ENCODE results near the gene DNMT1.
"Not testable (repeated sequence)": the region's sequence is repeated elsewhere in the genome, so short reads cannot be mapped to it uniquely, and the experiment has no call there.

DNMT1 gene

DNA sequence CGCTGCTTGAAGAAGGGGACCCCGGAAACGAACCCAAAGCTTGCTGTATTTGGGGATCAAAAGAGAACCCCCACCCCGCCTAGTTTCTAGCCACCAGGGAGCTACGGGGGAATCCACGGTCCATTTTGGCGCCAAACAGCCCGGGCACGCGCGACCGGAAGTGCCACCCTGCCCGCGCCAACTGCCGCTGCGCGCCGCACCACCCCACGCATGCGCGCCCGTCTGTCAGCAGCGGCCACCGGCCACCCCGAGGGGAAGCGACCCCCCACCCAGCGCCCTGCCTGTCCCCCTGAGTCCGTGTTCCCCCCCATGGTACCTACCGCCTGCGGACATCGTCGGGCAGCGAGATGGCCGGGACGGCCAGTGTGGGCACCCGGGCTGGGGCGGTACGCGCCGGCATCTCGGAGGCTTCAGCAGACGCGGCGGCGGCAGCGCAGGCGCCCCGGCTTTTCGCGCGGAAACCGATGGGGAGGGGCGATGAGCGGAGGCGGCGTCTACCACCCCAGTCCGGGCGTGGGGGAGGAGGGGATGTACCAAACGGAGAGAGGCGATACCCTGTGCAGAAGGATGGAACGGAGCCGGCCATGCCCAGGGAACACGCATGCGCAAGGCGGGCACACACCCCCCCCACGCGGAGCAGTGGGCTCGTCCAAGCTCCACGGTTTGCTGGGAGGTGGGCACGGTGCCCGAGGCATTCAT, at the start of gene DNMT1:
TSS of gene DNMT1 (minus strand) at position 454 of the 699 bp plus-strand sequence. CDS start at position 400, 54 bp downstream.
- H3K9me3 Mint-ChIP-seq: peaks cover 5% of the 10 kb centered on the region
- peaks cover 52% of the 10 kb centered on the region for H3K4me1 Mint-ChIP-seq
- ATAC-seq: peak; percentile 97
- H3K4me3 Mint-ChIP-seq: peak within 1 kb of the TSS; percentile 99
- no peaks in the 10 kb centered on the region for H3K27me3 Mint-ChIP-seq
- peak within 1 kb of the TSS; percentile 85 for H3K27ac Mint-ChIP-seq
- peaks cover 4% of the 10 kb centered on the region for H3K36me3 Mint-ChIP-seq

DNA sequence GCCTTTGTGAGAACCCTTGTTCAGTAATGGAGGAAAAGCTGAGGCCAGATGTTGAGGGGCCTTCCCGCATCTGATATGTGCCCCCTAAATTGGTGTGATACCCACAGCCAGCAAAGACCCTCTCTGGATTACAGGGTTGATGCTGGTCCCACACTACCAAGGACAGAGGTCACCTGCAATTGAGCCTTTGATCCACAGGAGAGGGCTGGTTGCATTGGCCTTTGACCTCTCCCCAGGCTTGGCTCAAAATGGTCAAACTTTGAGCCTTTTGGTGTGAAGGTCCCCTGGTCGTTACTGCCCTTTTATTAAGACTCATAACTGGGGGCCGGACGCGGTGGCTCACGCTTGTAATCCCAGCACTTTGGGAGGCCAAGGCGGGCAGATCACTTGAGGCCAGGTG, 48.9 kb upstream of the DNMT1 start:
- no peak for ATAC-seq
- Mint-ChIP-seq H3K27ac (no peak overlapping the region), H3K36me3 (no peaks in the 10 kb centered on the region), H3K27me3 (no peaks in the 10 kb centered on the region), H3K4me1 (peaks cover 67% of the 10 kb centered on the region), H3K4me3 (no peak overlapping the region), H3K9me3 (no peaks in the 10 kb centered on the region)

DNA sequence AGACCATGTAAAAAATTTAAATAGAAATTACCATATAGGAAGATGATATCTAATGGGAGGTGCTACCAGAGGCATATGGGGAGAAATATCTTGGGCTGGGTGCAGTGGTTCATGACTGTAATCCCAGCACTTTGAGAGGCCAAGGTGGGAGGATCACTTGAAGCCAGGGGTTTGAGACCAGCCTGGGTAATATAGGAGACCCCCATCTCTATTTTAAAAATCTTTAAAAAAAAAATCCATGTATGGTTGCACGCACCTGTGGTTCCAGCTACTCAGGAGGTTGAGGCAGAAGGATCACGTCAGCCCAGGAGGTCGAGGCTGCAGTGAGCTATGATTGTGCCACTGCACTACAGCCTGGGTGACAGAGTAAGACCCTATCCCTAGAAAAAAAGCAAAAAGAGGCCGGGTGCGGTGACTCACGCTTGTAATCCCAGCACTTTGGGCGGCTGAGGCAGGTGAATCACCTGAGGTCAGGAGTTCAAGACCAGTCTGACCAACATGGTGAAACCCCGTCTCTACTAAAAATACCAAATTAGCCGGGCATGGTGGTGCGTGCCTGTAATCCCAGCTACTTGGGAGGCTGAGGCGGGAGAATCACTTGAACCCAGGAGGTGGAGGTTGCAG, 47.2 kb upstream of the DNMT1 start:
- H3K36me3 Mint-ChIP-seq, H3K4me3 Mint-ChIP-seq, H3K9me3 Mint-ChIP-seq, ATAC-seq, H3K27ac Mint-ChIP-seq, H3K27me3 Mint-ChIP-seq: not testable (repeated sequence)
- peaks cover 63% of the 10 kb centered on the region for H3K4me1 Mint-ChIP-seq

DNA sequence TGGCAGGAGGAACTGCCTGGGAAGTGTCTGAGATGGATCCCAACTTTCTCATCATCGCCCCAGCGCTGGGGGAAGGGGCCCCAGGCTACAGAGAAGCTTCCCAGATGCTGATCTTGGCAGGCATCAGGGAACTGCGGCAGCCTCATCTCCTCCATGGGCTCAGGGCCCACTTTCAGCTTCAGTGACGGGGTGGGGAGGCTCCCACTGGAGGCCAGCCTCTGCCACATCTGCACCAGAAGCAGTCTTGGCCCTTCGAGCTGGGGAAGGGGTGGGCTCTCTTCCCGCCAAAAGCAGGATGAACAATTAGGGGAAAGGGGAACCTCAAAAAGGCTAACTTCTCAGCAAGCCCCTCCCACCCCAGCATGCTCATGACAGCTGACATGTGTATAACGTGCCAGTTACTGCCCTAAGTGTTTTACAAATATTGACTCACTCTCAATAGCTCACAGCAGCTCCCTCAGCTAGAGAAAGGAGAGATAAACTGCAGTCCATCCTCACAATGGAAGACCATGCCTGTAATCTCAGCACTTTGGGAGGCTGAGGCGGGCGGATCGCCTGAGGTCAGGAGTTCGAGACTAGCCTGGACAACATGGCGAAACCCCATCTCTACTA, 43.5 kb upstream of the DNMT1 start:
- ATAC-seq: no peak
- no peaks in the 10 kb centered on the region for H3K36me3 Mint-ChIP-seq
- no peak overlapping the region for H3K4me3 Mint-ChIP-seq
- H3K9me3 Mint-ChIP-seq: no peaks in the 10 kb centered on the region
- H3K4me1 Mint-ChIP-seq: peaks cover 64% of the 10 kb centered on the region
- peak overlapping the region; percentile 76 for H3K27ac Mint-ChIP-seq
- H3K27me3 Mint-ChIP-seq: no peaks in the 10 kb centered on the region

DNA sequence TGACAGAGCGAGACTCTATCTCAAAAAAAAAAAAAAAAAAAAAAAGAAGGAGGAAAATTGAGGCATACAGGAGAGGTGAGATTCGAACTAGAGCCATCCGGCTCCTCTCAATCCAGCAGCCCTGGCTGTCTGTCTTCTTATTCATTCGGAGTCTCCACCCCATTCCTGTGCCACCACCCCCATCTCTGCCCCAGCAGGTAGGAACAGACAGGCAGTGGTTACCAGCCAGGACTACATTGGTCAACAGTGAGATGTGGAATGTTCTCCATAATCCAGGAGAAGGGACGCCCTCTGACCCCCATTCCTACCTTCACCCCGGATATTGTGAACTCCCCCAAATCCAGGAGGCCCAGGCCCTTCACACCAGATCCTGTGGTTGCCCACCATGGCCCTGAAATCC, 42.9 kb upstream of the DNMT1 start:
- Mint-ChIP-seq H3K4me1 (peaks cover 63% of the 10 kb centered on the region), H3K36me3 (no peaks in the 10 kb centered on the region), H3K4me3 (no peak overlapping the region), H3K9me3 (no peaks in the 10 kb centered on the region), H3K27ac (peak overlapping the region; percentile 76), H3K27me3 (no peaks in the 10 kb centered on the region)
- no peak for ATAC-seq

DNA sequence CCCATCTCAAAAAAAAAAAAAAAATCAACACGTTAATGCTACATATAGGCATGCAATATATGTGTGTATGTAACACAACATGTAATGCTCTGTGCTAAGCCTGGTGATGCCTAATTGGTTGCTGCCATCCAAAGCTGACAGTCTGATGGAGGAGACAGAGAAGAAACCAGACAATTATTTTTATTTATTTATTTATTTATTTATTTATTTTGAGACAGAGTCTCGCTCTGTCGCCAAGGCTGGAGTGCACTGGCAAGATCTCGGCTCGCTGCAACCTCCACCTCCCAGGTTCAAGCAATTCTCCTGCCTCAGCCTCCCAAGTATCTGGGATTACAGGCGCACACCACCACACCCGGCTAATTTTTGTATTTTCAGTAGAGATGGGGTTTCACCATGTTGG, 40.7 kb upstream of the DNMT1 start:
- not testable (repeated sequence) for H3K4me3 Mint-ChIP-seq, H3K36me3 Mint-ChIP-seq, H3K27me3 Mint-ChIP-seq, H3K9me3 Mint-ChIP-seq, ATAC-seq
- Mint-ChIP-seq H3K27ac (peak overlapping the region; percentile 93), H3K4me1 (peaks cover 60% of the 10 kb centered on the region)

DNA sequence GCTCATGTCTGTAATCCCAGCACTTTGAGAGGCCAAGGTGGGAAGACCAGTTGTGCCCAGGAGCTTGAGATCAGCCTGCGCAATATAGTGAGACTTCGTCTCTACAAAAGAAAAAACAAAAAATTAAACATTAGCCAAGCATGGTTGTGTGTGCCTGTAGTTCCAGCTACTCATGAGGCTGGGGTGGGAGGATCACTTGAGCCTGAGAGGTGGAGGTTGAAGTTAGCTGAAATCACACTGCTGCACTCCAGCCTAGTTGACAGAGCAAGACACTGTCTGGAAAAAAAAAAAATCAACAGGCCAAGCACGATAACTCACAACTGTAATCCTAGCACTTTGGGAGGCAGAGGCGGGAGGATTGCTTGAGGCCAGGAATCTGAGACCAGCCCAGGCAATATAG, 40.2 kb upstream of the DNMT1 start:
- no peak overlapping the region for H3K4me3 Mint-ChIP-seq

DNA sequence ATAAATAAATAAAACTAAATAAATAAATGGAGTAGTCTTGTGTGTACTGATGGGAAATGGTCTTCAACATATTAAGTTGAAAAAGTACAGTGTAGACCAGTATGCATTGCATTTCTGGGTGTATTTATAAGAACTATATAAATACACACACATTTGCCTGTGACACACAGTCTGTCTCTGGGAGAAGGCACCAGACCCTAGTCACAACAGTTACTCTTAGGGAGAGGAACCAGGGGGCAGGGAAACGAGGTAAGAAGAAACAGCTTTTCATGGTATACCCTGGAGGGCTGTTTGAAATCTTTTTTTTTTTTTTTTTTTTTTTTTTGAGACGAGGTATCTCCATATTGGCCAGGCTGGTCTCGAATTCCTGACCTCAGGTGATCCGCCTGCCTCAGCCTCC, 39.2 kb upstream of the DNMT1 start:
- no peak for ATAC-seq
- Mint-ChIP-seq H3K4me1 (peaks cover 59% of the 10 kb centered on the region), H3K27me3 (no peaks in the 10 kb centered on the region), H3K9me3 (no peaks in the 10 kb centered on the region), H3K36me3 (no peaks in the 10 kb centered on the region), H3K27ac (no peak overlapping the region), H3K4me3 (no peak overlapping the region)

More for the DNA sequence above, 40.2 kb upstream of the DNMT1 start:
- no peaks in the 10 kb centered on the region for H3K36me3 Mint-ChIP-seq
- H3K9me3 Mint-ChIP-seq: no peaks in the 10 kb centered on the region
- ATAC-seq: no peak
- H3K4me1 Mint-ChIP-seq: peaks cover 57% of the 10 kb centered on the region
- H3K27me3 Mint-ChIP-seq: no peaks in the 10 kb centered on the region
- peak overlapping the region; percentile 93 for H3K27ac Mint-ChIP-seq

DNA sequence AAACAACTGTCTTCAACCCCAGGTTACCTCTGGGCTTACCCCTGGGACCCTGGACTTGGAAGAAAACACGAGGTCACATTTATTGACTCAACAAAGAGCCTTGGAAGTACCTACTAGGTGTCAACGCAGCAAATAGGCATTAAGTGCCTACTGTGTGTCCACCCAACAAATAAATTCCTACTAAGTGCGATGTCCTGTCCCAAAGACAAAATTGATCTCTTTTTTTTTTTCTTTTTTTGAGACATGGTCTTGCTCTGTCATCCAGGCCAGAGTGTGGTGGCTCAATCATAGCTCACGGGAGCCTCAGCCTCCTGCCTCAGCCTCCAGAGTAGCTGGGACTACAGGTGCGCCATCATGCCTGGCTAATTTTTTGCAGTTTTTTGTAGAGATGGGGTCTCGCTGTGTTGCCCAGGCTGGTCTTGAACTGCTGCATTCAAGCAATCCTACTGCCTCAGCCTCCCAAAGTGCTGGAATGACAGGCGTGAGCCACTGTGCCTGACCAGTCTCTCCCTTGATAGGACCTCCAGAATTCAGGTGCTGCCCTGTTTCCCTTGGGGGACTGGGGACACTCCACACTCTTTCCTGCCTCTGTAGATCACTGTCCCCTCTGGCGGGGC, 37.0 kb upstream of the DNMT1 start:
- H3K27ac Mint-ChIP-seq: peak overlapping the region; percentile 82
- H3K36me3 Mint-ChIP-seq: no peaks in the 10 kb centered on the region
- no peaks in the 10 kb centered on the region for H3K9me3 Mint-ChIP-seq
- peak overlapping the region; percentile 86 for H3K4me3 Mint-ChIP-seq
- peaks cover 55% of the 10 kb centered on the region for H3K4me1 Mint-ChIP-seq
- H3K27me3 Mint-ChIP-seq: no peaks in the 10 kb centered on the region
- ATAC-seq: no peak

DNA sequence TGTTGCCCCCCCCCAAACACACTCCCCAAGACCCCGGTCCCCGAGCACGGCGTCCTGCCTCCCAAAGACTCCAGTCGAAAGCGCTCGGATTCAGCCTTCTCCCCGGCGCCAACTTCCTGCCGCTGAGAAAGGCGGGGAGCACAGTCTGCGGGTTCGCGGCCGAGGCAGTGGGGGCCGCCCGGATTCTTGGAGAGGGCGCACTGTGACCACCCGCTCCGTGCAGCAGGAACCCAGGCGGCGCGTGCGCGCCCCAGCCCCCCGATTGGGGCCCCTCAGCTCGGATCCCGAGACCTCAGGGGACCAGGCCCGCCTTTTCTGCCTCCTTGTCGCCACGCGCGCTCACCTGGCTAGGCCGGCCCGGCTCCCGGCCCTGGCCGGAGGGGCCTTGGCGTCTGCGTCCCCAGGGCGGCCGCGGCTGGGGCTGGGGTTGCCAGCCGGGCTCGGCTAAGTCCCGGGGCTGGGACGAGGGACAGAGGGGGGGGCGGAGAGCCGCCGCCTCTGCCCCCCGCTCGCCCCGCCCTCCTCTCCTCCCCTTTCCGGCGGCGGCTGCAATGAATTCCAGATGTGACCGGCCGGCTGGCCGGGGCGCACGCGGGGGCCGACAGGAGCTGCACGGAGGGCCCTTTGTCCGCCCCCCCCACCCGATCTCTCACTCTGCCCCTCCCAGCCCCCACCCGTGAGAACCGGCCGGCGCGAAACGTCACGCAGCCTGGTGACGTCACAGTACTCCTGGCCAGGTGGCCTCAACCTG, 36.3 kb upstream of the DNMT1 start, which contains the start of gene S1PR2:
TSS of gene S1PR2 (minus strand) at position 471 of the 751 bp plus-strand sequence. CDS start 6,426 bp downstream, outside the sequence.
- H3K27ac Mint-ChIP-seq: peak within 1 kb of the TSS; percentile 82
- H3K9me3 Mint-ChIP-seq: no peaks in the 10 kb centered on the region
- H3K27me3 Mint-ChIP-seq: no peaks in the 10 kb centered on the region
- H3K4me1 Mint-ChIP-seq: peaks cover 54% of the 10 kb centered on the region
- ATAC-seq: peak; percentile 65
- H3K36me3 Mint-ChIP-seq: no peaks in the 10 kb centered on the region
- H3K4me3 Mint-ChIP-seq: peak within 1 kb of the TSS; percentile 86

DNA sequence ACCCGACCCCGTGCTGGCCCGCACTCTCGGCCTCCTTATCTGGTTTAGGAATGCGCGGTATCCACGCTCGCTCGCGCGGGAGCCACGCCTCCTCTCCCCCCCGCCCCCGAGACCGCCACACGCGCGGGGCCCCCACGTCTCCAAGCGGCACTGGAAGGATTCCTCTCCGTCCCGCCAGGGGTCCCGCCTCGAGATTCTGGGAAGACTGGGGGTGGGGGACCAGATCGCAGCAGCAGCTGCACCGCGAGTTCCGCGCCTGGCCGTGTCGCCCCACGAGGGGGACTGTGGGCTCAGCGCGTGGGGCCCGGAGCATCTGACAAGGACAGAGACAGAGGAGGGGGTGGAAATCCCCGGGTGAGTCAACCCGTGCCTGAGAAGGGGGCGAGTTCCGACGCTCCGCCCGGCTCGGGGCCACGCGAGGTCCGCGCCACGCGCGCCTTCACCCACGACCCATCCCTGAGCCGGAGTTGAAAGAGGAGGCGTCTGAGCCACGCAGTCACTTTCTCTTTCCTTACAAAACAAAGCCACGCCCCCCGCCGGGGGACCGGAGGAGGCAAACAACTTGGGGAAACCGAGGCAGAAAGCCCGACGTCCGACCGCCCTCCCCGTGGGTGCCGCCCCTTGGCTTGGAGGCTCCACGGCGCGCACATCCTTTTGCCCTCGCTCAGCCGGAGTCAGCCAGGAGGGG, 35.6 kb upstream of the DNMT1 start:
- H3K9me3 Mint-ChIP-seq: no peaks in the 10 kb centered on the region
- peaks cover 49% of the 10 kb centered on the region for H3K4me1 Mint-ChIP-seq
- peak; percentile 49 for ATAC-seq

DNA sequence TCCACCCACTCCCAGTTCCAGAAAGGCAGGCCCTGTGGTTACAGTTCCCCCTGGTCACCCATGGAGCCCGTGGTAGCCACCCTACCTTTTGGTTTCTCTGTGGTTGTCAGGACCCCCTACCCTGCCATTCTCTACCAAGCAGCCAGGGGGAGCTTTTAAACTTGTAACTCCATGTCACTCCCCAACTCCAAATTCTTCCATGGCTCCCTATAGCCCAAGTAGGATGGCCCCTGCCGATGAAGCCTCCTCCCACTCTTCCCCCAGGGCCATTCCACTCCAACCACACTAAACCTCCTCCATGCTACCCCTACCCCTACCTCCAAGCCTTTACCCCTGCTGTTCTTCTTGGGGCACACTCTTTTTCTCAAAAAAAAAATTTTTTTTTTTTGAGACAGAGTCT, 34.2 kb upstream of the DNMT1 start:
- Mint-ChIP-seq H3K27ac (peak overlapping the region; percentile 82), H3K4me1 (peaks cover 43% of the 10 kb centered on the region), H3K4me3 (peak overlapping the region; percentile 86), H3K36me3 (peaks cover 5% of the 10 kb centered on the region), H3K9me3 (no peaks in the 10 kb centered on the region), H3K27me3 (no peaks in the 10 kb centered on the region)
- ATAC-seq: no peak

More for the DNA sequence above, 35.6 kb upstream of the DNMT1 start:
- Mint-ChIP-seq H3K27me3 (no peaks in the 10 kb centered on the region), H3K36me3 (no peaks in the 10 kb centered on the region), H3K27ac (peak overlapping the region; percentile 82), H3K4me3 (peak overlapping the region; percentile 86)

DNA sequence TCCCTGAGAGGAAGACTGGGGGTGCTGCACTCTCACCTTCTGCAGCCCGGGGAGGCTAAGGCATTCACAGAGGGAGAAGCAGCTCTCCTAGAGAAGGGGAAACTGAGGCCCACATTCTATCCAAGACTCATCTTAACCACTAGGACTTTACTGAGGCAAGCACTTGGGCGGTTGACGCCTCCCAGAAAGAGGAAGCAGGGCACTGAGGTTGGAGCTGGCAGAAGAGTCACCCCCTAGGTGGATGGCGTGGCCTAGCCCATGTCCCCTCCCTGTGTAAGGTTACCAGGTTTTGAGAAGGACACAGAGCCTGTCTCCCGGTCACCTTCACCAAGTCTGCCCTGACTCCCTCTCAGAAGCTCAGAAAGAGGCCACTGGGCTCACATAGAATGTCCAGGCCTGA, 33.6 kb upstream of the DNMT1 start:
- no peak for ATAC-seq
- Mint-ChIP-seq H3K4me1 (peaks cover 43% of the 10 kb centered on the region), H3K27ac (peak overlapping the region; percentile 82), H3K9me3 (no peaks in the 10 kb centered on the region), H3K4me3 (no peak overlapping the region), H3K36me3 (peaks cover 7% of the 10 kb centered on the region), H3K27me3 (no peaks in the 10 kb centered on the region)

Measured in stimulated activated memory B cell treated with anti-CD40 and anti-IgM and Interleukin-4, amounts not matched to agents 10 μg/mL and 1 μg/mL and 100 μg/mL, for 72 hours (primary cell).